DMS 273 treated with DMSO at 0.1 percent for 48 hours (cell line): Measurements from ENCODE around the gene SSR3.

Experiments
- DNase-seq: peaks from one replicate; lab custom pipeline; 2025; lab: John Stamatoyannopoulos, UW

SSR3 gene

GRCh38 chr3:156536524-156537316 is 18.2 kb downstream of the SSR3 start:
- no peak for DNase-seq

DNA sequence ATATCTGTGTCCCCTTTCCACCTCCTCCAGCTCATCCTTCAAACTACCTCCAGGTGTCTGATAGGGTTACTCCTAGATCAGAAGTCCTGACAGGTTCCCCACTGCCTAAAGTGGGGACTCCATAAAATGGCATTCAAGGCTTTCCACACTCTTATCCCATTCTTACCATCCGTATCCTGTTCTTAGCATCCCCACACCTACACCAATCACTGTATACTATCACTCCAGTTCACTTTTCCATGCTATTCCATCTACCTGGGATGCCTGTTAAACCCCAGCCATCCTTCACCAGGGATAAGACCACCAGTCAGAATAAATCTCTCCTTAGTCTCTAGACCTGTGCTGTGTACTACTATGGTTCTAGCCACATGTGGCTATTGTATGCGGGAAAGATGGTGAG is 19.1 kb downstream of the SSR3 start:
- no peak for DNase-seq

DNA sequence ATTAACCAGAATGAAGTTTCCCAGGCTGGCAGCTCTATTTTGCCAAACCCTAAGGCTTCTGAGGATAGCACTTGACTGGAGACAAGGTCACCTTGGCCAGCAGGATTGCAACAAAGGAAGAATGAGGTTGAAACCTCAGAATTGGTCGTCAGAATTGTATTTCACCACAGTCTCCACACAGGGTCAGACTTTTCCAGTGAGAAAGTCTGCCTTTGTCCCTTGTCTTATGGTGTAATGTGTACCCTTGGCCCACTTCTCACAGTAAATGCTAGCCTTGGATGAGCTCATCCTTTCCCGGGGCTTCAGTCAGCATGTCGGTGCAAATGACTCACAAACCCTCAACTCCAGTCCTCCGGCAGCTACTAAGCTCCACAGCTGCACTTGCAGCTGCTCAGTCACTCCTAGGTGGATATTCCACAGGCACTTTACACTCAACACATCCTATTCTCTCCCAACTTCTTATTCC is 19.7 kb downstream of the SSR3 start:
- peak; percentile 22 for DNase-seq

- no peak for DNase-seq
Observed at GRCh38 chr3:156533205-156533604, 21.7 kb downstream of the SSR3 start.

DNA sequence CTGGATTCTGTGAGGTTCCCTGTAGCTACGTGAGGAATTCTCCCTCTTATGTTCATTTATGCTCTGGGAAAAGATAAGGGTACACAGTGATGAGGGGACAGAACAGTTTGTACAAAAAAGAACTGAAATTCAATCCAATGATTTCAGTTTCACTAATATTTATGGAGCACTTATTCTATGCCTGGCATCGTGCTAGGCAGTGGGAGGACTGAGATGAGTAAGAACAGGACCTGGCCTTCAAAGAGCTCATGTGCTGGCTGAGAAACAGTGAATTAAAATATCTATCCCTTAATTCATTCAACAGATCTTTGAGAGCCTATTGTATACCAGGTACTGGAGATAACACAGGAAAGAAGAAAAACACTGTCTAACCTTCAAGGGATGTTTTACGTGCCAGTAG is 22.2 kb downstream of the SSR3 start:
- no peak for DNase-seq

DNA sequence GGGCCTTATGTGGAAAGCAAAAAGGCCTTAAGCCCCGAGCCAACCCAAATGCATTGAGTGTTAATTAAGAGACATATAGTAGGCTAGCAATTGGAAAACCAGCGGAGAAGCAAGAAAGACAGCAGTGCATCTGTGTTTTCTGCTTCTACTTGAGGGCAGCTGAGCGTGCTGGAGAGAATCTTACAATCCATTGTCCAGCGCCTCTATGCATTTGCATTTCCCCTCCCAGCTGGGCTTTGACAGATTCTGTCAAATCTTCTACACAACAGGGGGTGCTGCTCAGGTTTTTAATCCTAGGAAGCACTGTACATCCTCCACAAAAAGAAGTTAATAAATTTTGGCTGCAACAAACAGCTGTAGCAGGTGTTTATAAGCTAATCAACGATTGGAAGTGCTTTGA is 23.9 kb downstream of the SSR3 start:
- DNase-seq, result no peak

DNA sequence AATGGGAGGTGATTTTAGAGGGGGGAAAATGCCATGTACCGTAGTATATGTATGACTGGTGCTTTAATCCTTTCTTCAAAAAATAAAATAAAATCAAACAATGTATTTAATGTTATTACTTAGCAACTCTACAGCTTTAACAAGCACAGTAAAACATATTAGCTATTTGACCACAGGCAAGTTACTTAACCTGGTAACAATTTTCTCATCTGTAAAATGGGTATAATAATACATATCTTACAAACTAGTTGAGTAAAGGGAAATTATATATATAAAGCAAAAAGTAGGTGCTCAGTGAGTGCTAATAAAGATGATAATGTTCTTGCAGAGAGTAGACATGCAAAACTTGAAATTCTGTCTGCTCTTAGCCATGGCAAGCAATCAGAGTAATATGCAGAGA is 27.9 kb downstream of the SSR3 start:
- DNase-seq, result no peak

- no peak for DNase-seq
Observed at GRCh38 chr3:156525808-156526207, 29.1 kb downstream of the SSR3 start.

GRCh38 chr3:156522673-156523072 is 32.2 kb downstream of the SSR3 start:
- no peak for DNase-seq

GRCh38 chr3:156519758-156520162 is 35.2 kb downstream of the SSR3 start:
- DNase-seq, result no peak

- no peak for DNase-seq
Observed at GRCh38 chr3:156518726-156519125, 36.2 kb downstream of the SSR3 start.

- no peak for DNase-seq
Observed at GRCh38 chr3:156516961-156517360, 38.0 kb downstream of the SSR3 start.

- DNase-seq, result peak; percentile 18
Observed at GRCh38 chr3:156516284-156516683, 38.6 kb downstream of the SSR3 start.

GRCh38 chr3:156513619-156514018 is 41.3 kb downstream of the SSR3 start:
- no peak for DNase-seq

DNA sequence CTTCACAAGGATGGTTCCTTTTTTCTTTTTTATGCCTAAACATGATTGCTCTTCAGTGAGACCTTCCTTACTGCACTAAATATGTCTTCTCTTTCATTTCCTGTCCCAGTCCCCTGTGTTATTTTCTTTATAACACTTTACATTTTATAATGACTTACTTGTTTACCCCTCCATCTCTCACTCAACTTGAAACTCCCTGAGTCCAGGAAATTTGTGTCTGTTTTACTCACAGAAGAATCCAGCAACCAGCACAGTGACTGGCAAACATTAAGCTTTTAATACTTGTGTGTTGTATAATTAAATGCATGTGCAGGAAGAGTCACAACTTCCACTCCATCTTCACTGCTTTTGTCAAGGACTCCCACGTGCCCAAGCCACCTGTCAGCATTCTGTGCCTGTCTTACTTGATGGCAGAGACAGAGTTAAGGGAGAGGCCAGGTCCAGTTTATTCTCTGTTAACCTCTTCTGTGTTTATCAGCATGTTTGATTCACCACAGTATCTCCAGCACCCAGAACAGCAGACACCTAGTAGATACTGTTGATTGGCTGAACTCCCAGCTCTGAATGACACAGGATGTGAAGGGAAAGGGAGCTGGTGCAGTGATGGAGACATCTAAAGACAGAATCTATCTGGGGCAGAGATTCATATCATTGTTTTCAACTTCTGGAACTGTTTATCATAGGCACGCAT is 42.8 kb downstream of the SSR3 start:
- DNase-seq, result no peak

DNA sequence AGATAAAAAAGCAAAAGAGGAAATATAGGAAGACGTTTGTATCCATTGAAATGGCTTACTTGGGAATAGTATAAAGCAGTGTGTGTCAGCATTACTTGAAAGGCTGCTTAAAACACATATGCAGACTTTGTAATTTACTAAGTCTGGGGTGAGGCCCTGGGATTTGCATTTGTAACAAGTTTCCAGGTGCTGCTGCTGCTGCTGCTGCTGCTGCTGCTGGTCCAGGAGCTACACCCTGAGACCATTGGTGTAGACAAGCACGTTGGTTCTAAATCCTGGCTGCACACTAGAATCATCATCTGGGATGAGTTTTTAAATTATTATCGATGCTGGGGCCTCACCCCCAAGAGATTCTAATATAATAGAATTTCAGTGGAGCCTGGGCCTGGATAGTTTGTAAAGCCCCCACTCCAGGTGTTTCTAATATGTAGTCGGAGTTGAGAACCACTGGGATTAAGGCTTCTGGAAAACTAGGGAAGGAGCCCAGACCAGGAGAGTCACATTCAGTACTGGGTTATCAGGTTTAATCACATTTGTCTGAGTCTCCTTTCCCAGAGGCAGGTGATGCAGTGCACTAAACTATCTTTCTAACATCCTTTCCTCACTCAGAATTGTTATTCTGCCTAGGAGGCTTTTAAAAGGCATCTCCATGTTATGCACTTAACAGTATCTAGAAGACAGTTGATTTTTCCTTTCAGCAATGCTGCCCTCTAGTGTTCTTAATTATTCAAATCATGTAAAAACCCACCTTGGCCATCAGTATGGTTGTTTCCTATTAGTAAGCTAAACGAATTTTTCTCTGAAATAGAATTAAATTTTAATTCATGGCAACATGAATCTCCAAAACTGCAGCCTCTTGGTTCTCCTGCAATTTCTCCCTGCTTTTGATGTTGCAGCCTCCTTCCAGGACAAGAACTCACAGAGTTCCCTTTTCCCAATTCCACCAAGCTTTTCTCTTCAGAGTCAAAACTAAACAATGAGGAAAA is 45.4 kb downstream of the SSR3 start:
- peak; percentile 55 for DNase-seq

- no peak for DNase-seq
Observed at GRCh38 chr3:156507285-156507684, 47.6 kb downstream of the SSR3 start.

GRCh38 chr3:156498307-156498706 is 56.6 kb downstream of the SSR3 start:
- DNase-seq, result no peak

DNA sequence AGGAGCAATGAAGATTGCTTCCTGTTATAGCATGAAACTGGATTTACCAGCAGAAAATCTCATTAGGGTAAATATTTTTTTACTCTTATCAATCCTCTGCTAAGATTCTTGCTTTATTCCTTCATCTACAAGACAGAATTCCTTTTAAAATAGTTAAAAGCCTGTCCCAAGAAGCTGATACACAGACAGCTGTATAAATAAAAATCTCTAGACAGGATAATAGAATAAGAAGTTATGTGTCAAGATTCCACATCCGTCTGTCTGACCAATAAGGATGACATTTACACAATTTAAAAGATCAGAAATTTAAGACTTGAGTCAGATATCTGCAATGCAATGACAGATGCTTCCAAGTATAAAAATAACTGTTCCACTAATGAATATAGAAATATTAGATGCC is 57.6 kb downstream of the SSR3 start:
- no peak for DNase-seq

- DNase-seq, result no peak
Observed at GRCh38 chr3:156495816-156496215, 59.1 kb downstream of the SSR3 start.

- DNase-seq, result no peak
Observed at GRCh38 chr3:156493887-156494286, 61.0 kb downstream of the SSR3 start.

DNA sequence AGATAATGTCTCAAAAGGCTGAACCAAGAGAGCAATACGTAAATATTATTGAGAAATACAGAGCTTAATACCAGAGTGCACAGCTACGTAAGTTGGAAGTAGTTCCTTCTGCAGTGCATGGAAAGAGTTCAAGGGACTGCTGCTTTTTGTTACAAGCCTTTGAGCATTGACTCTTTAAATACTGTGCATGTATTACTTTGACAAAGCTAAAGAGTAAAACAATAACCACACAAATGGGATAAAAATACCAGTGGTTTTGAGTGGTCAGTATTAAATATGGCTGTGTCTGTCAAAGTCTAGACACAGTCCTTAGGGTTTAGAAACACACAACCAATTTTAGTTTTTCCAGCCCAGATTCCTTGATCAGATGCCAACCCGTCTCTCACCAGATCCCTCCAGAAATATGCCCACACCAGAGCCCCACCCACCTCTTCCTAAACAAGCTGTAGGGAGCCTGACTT is 62.1 kb downstream of the SSR3 start:
- no peak for DNase-seq
